Hepatocyte (in vitro differentiated cells): ENCODE measurements around the gene FAM20C. TPM values are rescaled to one million over a fixed set of nuclear protein-coding genes. Genes with fewer than 3 reads are reported as not detected.
"Not testable (repeated sequence)": the region's sequence is repeated elsewhere in the genome, so short reads cannot be mapped to it uniquely, and the experiment has no call there.

Experiments
- DNase-seq: peaks from one replicate; pipeline ENCODE4 v3.0.0-alpha.2; 2016; ENCODE audit warnings: low spot score
- H2AFZ ChIP-seq: fragments of 200-600 bp; sonication (generic); 2 replicates; pipeline ENCODE4 v1.6.0; 2016; ENCODE audit warnings: antibody characterized with exemption, mild to moderate bottlenecking
- H3K27ac ChIP-seq: fragments of 200-600 bp; sonication (generic); 2 replicates; pipeline ENCODE4 v1.5.1; 2016; ENCODE audit warnings: mild to moderate bottlenecking
- H3K27me3 ChIP-seq: fragments of 200-600 bp; sonication (generic); 2 replicates; pipeline ENCODE4 v1.6.1; 2016
- H3K36me3 ChIP-seq: fragments of 200-600 bp; sonication (generic); replicated peaks from 2 replicates; pipeline ENCODE4 v1.5.1; 2016; ENCODE audit warnings: low read depth; ENCODE audit not compliant: insufficient read depth
- H3K4me1 ChIP-seq: fragments of 200-600 bp; sonication (generic); 2 replicates; pipeline ENCODE4 v1.5.1; 2016; ENCODE audit warnings: mild to moderate bottlenecking, moderate library complexity; ENCODE audit not compliant: insufficient read depth
- H3K4me2 ChIP-seq: fragments of 200-600 bp; sonication (generic); 2 replicates; pipeline ENCODE4 v1.6.0; 2016
- H3K4me3 ChIP-seq: fragments of 200-600 bp; sonication (generic); 2 replicates; pipeline ENCODE4 v1.5.1; 2016; ENCODE audit warnings: mild to moderate bottlenecking
- H3K79me2 ChIP-seq: fragments of 200-600 bp; sonication (generic); 2 replicates; pipeline ENCODE4 v1.6.0; 2017; ENCODE audit warnings: mild to moderate bottlenecking
- H3K9me2 ChIP-seq: fragments of 200-600 bp; sonication (generic); replicated peaks from 2 replicates; pipeline ENCODE4 v1.6.0; 2017; ENCODE audit warnings: mild to moderate bottlenecking; ENCODE audit not compliant: insufficient read depth
- H3K9me3 ChIP-seq: fragments of 200-600 bp; sonication (generic); 2 replicates; pipeline ENCODE4 v1.5.1; 2016; ENCODE audit warnings: low read depth, mild to moderate bottlenecking
- H4K20me1 ChIP-seq: fragments of 200-600 bp; sonication (generic); 2 replicates; pipeline ENCODE4 v1.6.0; 2016; ENCODE audit warnings: mild to moderate bottlenecking; ENCODE audit not compliant: insufficient read depth, poor library complexity, severe bottlenecking
- CTCF ChIP-seq: fragments of 200-600 bp; sonication (generic); IDR thresholded peaks from 2 replicates; pipeline ENCODE4 v1.5.1; 2016; ENCODE audit warnings: antibody characterized with exemption, mild to moderate bottlenecking; ENCODE audit not compliant: poor library complexity
- EZH2 ChIP-seq: fragments of 200-600 bp; sonication (generic); IDR thresholded peaks from 2 replicates; pipeline ENCODE4 v1.6.1; 2016; ENCODE audit warnings: antibody characterized with exemption, mild to moderate bottlenecking, borderline replicate concordance
- EZH2phosphoT487 ChIP-seq: fragments of 200-600 bp; sonication (generic); IDR thresholded peaks from one replicate; pipeline ENCODE4 v1.6.1; 2018; ENCODE audit warnings: antibody characterized with exemption, mild to moderate bottlenecking, low read depth, moderate library complexity; ENCODE audit not compliant: unreplicated experiment, severe bottlenecking
- WGBS: methylation state at CpG from one replicate; pipeline ENCODE4 v1.1.6; 2016; ENCODE audit warnings: low lambda C conversion rate; ENCODE audit errors: missing lambda C conversion rate; 5-methylcytosine and 5-hydroxymethylcytosine counted together
- polyA plus RNA-seq: library from polyadenylated mRNA; unstranded; fragments of >200 nt; fragmentation: Nextera tagmentation; extraction: Ambion mirVana; gene quantifications from 2 replicates; pipeline ENCODE4 v1.2.1, GENCODE V29; 2016
- total RNA-seq: library from RNA; depleted of rRNA; stranded (reverse); fragments of >200 nt; gene quantifications from 2 replicates; pipeline ENCODE4 v1.2.3, GENCODE V29; 2014

The FAM20C gene
- total and polyA plus RNA-seq, 2 experiments from 2014 or later, result 24.4 to 42.5 TPM

GRCh38 chr7:179209-179681 lies 13.1 kb upstream of the FAM20C start:
- no peak overlapping the region for H3K4me2 ChIP-seq
- 83% methylated on average over 19 of the region's 19 CpGs for WGBS
- no peak overlapping the region for H2AFZ ChIP-seq

GRCh38 chr7:179948-180694 lies 12.2 kb upstream of the FAM20C start:
- no peak overlapping the region for H2AFZ ChIP-seq
- H3K27me3 ChIP-seq, result peaks cover 3% of the 10 kb centered on the region
- H3K9me3 ChIP-seq, result no peaks in the 10 kb centered on the region
- no peak for DNase-seq
- TF ChIP-seq EZH2, result no peak
- no peak for TF ChIP-seq CTCF
- TF ChIP-seq EZH2phosphoT487, result no peak
- H3K36me3 ChIP-seq, result no peaks in the 10 kb centered on the region
- no peak overlapping the region for H3K4me3 ChIP-seq
- H3K9me2 ChIP-seq, result no peaks in the 10 kb centered on the region
- no peak overlapping the region for H3K27ac ChIP-seq
- no peaks in the 10 kb centered on the region for H3K79me2 ChIP-seq
- WGBS, result 91% methylated on average over 20 of the region's 22 CpGs
- no peaks in the 10 kb centered on the region for H4K20me1 ChIP-seq
- H3K4me2 ChIP-seq, result no peak overlapping the region
- H3K4me1 ChIP-seq, result no peaks in the 10 kb centered on the region

More at GRCh38 chr7:179209-179681, 13.1 kb upstream of the FAM20C start:
- H3K27ac ChIP-seq, result no peak overlapping the region
- H3K9me2 ChIP-seq, result no peaks in the 10 kb centered on the region
- H3K79me2 ChIP-seq, result no peaks in the 10 kb centered on the region
- peaks cover 3% of the 10 kb centered on the region for H3K27me3 ChIP-seq
- H3K9me3 ChIP-seq, result no peaks in the 10 kb centered on the region
- H3K4me1 ChIP-seq, result no peaks in the 10 kb centered on the region
- no peaks in the 10 kb centered on the region for H3K36me3 ChIP-seq
- H3K4me3 ChIP-seq, result no peak overlapping the region
- no peak for DNase-seq
- no peaks in the 10 kb centered on the region for H4K20me1 ChIP-seq
- no peak for TF ChIP-seq EZH2
- no peak for TF ChIP-seq EZH2phosphoT487
- no peak for TF ChIP-seq CTCF

GRCh38 chr7:181738-182137 lies 10.6 kb upstream of the FAM20C start:
- Histone ChIP-seq H2AFZ (no peak overlapping the region), H3K4me2 (no peak overlapping the region), H3K9me3 (no peaks in the 10 kb centered on the region), H3K27ac (no peak overlapping the region), H3K36me3 (no peaks in the 10 kb centered on the region), H3K4me1 (no peaks in the 10 kb centered on the region), H3K27me3 (peaks cover 3% of the 10 kb centered on the region), H3K79me2 (no peaks in the 10 kb centered on the region), H3K9me2 (no peaks in the 10 kb centered on the region), H4K20me1 (no peaks in the 10 kb centered on the region), H3K4me3 (no peak overlapping the region)
- no peak for DNase-seq
- TF ChIP-seq EZH2phosphoT487 (no peak), EZH2 (no peak), CTCF (no peak)
- WGBS, result 96% methylated on average over 16 of the region's 16 CpGs

- DNase-seq, H3K4me3 ChIP-seq, H3K4me1 ChIP-seq, H3K9me2 ChIP-seq, H3K27me3 ChIP-seq, H3K36me3 ChIP-seq, H3K4me2 ChIP-seq, H3K79me2 ChIP-seq, H2AFZ ChIP-seq, H3K27ac ChIP-seq, H4K20me1 ChIP-seq, H3K9me3 ChIP-seq: not testable (repeated sequence)
- WGBS, result 72% methylated on average over 3 of the region's 11 CpGs
Observed at GRCh38 chr7:182502-182901, 9.9 kb upstream of the FAM20C start.
